Dendritic cell treated with granulocyte-macrophage colony-stimulating factor and Interleukin-4, amounts not matched to agents 40 ng/mL and 50 ng/mL, for 4 days (primary cell): Measurements from ENCODE around the gene ZBTB17.
A peak's percentile ranks its signal among the peaks of the same experiment; 100 is the strongest.

Source experiments
- H3K27ac Mint-ChIP-seq: one replicate; pipeline ENCODE4 v1.8.0; 2022; ENCODE audit warnings: mild to moderate bottlenecking, mixed read lengths
- H3K27me3 Mint-ChIP-seq: one replicate; pipeline ENCODE4 v1.8.0; 2022; ENCODE audit warnings: mild to moderate bottlenecking, mixed read lengths
- H3K36me3 Mint-ChIP-seq: one replicate; pipeline ENCODE4 v1.8.0; 2022; ENCODE audit warnings: low read depth, mixed read lengths
- H3K4me1 Mint-ChIP-seq: one replicate; pipeline ENCODE4 v1.8.0; 2022; ENCODE audit warnings: low read depth, mixed read lengths
- H3K4me3 Mint-ChIP-seq: one replicate; pipeline ENCODE4 v1.8.0; 2022; ENCODE audit warnings: mild to moderate bottlenecking, moderate library complexity, mixed read lengths
- H3K9me3 Mint-ChIP-seq: one replicate; pipeline ENCODE4 v1.8.0; 2022; ENCODE audit warnings: mixed read lengths
- intact Hi-C: fragments of 100-400 bp; cut with micrococcal nuclease; formaldehyde crosslinking; loops from one replicate; pipeline ENCODE4 v1.15.0; 2022

Gene ZBTB17

DNA sequence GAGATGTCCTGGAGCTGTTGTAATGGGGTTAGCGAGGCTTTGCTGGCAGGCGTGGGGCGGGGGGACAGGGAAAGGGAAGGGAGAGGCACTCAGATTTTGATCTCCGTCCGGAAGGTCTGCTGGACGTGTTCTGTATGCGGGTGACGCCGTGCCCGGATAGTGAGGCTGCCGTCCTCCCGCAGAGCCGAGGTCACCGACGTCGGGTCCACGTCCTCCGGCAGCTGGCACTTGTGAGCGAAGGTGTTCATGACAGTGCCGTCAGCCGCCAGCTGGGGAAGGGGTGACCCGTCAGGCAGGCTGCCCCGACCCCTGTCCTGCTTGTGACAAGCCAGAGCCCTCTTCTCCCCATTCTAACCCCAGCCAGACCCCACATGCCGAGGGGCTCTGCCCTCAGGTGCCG is 39.6 kb upstream of the ZBTB17 start:
- H3K9me3 Mint-ChIP-seq = no peaks in the 10 kb centered on the region

DNA sequence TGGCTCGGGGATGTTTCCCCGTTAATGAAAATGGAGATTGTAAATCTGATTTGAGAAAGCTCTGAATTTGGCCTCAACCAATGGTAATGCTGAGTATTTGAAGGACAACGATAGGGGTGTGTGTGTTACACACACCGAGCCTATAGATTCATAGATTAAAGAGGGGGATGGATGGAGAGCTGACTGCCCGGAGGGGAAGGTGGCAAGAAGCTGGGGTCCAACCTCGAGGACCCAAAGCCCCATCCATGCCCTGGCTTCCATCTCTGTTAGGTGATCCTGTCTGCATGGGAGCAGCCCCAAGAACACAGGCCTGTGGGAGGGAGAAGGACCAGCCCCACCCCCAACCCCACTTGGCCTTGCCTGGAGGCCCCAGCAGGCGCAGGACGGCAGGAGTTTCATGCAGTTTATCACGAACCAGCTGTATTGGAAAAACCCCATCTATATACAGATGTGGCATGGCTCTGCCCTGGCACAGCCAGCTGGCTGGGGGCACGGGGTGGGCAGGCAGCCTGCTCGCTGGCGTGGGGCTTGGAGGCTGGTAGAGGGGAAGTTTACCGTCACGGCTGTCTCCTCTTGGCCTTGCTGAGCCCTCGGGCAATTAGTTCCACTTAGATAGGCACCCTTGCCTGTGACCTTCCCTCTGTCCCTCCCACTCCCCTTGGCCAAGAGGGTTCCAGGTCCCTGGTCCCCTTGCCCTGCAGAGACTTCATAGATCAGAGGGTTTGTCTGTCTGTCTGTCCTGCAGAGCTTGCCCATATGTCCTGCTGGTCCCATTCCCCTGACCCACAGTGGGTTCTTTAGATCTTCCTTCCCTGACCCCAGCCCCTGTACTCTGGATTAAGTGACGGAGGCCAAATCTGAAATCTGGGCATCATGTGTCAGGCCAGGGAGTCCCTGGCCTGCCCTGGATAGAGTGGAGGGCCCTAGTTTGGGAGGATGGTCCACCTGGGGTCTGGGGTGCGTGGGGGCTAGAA is 38.9 kb upstream of the ZBTB17 start:
- Mint-ChIP-seq H3K9me3 (no peaks in the 10 kb centered on the region), H3K27ac (no peak overlapping the region), H3K27me3 (peaks cover 44% of the 10 kb centered on the region), H3K4me3 (no peak overlapping the region), H3K36me3 (no peaks in the 10 kb centered on the region), H3K4me1 (peaks cover 28% of the 10 kb centered on the region)
- intact Hi-C loops = no loop called here

More for the DNA sequence above, 39.6 kb upstream of the ZBTB17 start:
- Mint-ChIP-seq H3K4me3 (no peak overlapping the region), H3K36me3 (no peaks in the 10 kb centered on the region), H3K27me3 (peaks cover 48% of the 10 kb centered on the region), H3K4me1 (peaks cover 28% of the 10 kb centered on the region), H3K27ac (no peak overlapping the region)
- intact Hi-C loops = no loop called here

DNA sequence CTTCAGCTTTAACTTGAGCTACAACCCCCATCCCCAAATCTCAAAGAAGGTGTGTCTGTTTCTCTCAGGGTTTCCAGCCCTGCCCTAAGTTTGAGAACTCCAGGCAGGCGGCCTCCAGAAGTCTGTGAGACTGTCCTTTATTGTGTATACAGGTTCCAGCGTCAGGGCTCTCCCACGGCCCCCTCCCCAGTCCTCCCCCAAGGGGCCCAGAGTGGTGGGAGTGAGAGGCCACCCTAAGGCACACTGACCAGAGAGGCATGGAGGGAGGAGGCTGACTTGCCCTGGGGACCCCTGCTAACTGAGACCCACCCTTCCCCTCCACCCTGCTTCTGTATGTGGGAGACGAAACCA is 38.0 kb upstream of the ZBTB17 start:
- Mint-ChIP-seq H3K36me3 (no peaks in the 10 kb centered on the region), H3K9me3 (no peaks in the 10 kb centered on the region), H3K4me3 (no peak overlapping the region), H3K4me1 (peaks cover 28% of the 10 kb centered on the region), H3K27ac (no peak overlapping the region), H3K27me3 (peaks cover 40% of the 10 kb centered on the region)
- intact Hi-C loops = no loop called here

DNA sequence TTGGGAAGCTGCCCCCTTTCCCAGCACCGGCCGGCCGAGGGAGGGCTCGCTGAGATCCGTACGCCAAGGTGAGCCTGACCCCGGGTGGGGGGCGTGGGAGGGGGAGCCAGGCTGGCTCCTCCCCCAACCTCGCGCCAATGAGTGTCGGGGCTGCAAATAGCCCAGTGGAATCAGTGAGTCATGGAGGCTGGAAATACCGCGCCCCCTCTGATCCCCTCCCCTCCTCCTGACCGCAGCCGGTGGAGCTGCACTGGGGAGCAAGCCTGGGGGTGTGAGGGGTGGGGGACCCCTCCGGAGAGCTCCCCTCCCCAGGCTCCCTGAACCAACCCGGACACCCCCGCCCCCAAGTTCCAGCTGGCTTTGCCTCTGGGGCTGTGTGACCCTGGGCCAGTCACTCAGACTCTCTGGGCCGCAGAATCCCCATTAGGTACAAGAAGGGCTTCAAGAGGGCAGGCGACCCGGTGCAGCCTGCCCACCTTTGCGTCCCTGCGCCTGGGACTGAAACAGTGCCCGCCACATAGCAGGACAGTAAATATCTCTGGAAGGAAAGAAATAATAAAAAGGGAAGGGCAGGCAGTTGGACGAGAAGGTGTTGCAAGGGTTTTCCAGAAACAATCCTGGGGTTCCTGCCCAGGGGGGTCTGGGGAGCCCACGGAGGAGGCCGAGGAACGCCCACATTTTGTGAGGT is 37.5 kb upstream of the ZBTB17 start:
- no peaks in the 10 kb centered on the region for H3K36me3 Mint-ChIP-seq
- H3K9me3 Mint-ChIP-seq = no peaks in the 10 kb centered on the region
- H3K4me3 Mint-ChIP-seq = peak overlapping the region; percentile 43
- H3K4me1 Mint-ChIP-seq = peaks cover 26% of the 10 kb centered on the region
- intact Hi-C loops = no loop called here
- peaks cover 37% of the 10 kb centered on the region for H3K27me3 Mint-ChIP-seq
- no peak overlapping the region for H3K27ac Mint-ChIP-seq

DNA sequence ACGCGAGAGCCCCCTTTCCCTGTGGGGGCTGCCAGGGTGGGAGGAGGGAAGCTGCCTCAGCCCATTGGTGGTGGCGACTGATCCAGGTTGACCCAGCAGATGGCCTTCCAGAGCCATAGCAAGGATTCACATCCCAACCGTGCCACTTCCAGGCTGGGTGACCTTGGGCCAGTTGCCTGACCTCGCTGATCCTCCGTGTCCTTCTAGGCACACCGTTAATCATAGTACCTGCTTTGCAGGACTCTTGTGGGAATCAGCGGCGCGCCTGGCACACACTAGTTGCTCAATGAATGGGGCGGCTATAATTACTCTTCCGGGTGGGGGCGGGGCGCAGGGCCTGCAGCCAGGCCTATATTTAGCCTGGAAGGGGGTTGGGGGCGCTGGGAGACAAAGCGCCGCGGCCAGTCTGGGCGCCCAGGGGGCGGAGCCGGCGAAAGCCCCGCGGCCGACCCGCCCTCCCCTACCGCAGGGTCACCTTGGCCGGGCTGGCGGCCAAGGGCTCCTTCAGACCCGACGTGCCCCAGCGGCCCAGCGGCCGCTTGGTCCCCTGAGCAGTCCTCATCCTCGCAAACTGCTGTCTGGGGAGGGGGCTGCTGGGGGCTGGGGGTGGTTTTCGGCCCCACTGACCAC is 36.8 kb upstream of the ZBTB17 start:
- no peak overlapping the region for H3K27ac Mint-ChIP-seq
- H3K9me3 Mint-ChIP-seq = no peaks in the 10 kb centered on the region
- H3K27me3 Mint-ChIP-seq = peaks cover 32% of the 10 kb centered on the region
- H3K36me3 Mint-ChIP-seq = no peaks in the 10 kb centered on the region
- intact Hi-C loops = no loop called here
- H3K4me3 Mint-ChIP-seq = peak overlapping the region; percentile 43
- peaks cover 19% of the 10 kb centered on the region for H3K4me1 Mint-ChIP-seq

DNA sequence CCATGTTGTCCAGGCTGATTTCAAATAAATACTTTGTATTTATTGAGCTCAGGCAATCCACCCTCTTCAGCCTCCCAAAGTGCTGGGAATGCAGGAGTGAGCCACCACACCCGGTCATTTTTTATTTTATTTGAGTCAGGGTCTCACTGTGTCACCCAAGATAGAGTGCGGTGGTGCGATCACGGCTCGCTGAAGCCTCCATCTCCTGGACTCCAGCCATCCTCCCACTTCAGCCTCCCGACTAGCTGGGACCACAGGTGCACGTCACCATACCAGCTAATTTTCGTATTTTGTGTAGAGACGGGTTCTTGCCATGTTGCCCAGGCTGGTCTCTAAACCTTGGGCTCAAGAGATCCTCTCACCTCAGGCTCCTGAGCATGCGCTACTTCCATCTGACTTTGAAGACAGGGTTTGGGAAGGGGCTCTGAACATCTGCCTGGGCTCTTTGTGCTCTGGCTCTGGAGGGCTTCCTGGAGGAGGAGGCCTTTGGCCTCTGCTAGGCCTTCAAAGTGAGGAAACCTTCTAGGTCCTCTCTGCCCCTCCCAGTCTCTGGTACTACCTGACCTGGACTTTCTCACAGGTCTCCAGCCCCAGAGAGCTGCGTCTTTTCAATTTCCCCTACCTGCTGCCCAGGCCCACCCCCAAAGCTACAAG is 36.2 kb upstream of the ZBTB17 start:
- Mint-ChIP-seq H3K36me3 (no peaks in the 10 kb centered on the region), H3K4me3 (peak overlapping the region; percentile 43), H3K27ac (no peak overlapping the region), H3K27me3 (peaks cover 31% of the 10 kb centered on the region), H3K9me3 (no peaks in the 10 kb centered on the region), H3K4me1 (peaks cover 16% of the 10 kb centered on the region)
- intact Hi-C loops = no loop called here

DNA sequence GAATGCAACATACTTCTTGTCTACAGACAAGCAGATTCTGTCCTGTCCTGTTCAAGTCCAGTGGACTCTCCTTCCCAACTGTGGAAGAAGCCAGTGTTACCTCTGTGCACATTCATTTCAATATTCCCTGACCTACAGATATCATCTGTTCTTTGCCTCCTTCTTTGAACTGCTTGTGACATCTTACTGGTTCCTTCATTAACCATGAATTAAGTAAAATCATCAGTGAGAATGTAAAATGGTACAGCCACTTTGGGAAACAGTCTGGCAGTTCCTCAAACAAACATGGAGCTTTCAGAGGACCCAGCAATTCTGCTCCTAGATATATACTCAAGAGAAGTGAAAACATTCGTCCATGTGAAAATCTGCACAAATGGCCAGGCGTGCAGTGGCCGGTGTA is 34.9 kb upstream of the ZBTB17 start:
- Mint-ChIP-seq H3K9me3 (no peaks in the 10 kb centered on the region), H3K27ac (no peak overlapping the region), H3K36me3 (no peaks in the 10 kb centered on the region), H3K27me3 (peaks cover 29% of the 10 kb centered on the region), H3K4me1 (peaks cover 16% of the 10 kb centered on the region), H3K4me3 (no peak overlapping the region)
- intact Hi-C loops = no loop called here

DNA sequence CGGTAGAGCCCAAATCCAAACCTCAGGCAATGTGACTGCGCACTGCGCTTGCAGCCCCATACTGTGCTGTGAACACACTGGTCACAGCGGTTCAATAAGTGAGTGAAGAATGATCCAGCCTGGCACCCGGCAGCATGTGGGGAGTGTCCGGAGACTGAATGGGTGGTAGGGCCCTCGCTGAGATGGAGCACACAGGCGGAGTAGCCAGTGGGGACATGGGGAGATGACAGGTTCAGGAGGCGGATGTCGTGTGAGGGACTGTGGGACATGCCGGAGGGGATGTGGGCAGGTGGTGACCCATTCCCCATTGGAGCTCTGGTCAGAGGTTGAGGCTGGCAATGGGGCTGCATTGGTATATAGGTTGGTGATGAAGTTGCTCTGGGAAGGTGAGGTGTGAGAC is 33.8 kb upstream of the ZBTB17 start:
- Mint-ChIP-seq H3K9me3 (no peaks in the 10 kb centered on the region), H3K4me3 (no peak overlapping the region), H3K27me3 (peaks cover 20% of the 10 kb centered on the region), H3K4me1 (peaks cover 11% of the 10 kb centered on the region), H3K27ac (no peak overlapping the region), H3K36me3 (no peaks in the 10 kb centered on the region)
- intact Hi-C loops = loop anchor here (1.0 kb wide), 2 partner anchors 23 to 47 kb away; no protein-coding TSS in a partner anchor

DNA sequence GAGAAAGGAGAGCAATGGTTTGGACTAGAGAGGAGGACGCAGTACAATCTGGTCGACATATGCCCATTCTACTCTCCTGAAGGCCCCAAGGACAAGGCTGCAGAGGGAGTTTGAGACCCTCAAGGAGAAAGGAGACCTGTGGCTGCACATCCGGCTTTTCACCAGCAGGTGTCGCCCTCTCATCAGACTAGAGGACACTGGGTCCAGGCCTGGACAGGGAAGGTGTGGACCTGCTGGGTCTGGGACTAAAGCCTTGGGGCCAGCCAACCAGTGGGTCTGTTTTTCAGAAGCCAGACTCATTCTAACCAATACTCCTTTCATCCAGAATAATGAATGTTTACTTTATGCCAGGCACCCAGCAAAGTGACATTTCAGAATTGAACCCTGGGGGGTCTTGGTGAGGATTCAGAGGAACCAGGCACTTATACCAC is 33.1 kb upstream of the ZBTB17 start:
- no peak overlapping the region for H3K4me3 Mint-ChIP-seq
- intact Hi-C loops = loop anchor here (1.0 kb wide), 2 partner anchors 23 to 47 kb away; no protein-coding TSS in a partner anchor
- H3K36me3 Mint-ChIP-seq = no peaks in the 10 kb centered on the region
- H3K27me3 Mint-ChIP-seq = peaks cover 14% of the 10 kb centered on the region
- H3K27ac Mint-ChIP-seq = no peak overlapping the region
- H3K4me1 Mint-ChIP-seq = peaks cover 5% of the 10 kb centered on the region
- no peaks in the 10 kb centered on the region for H3K9me3 Mint-ChIP-seq

DNA sequence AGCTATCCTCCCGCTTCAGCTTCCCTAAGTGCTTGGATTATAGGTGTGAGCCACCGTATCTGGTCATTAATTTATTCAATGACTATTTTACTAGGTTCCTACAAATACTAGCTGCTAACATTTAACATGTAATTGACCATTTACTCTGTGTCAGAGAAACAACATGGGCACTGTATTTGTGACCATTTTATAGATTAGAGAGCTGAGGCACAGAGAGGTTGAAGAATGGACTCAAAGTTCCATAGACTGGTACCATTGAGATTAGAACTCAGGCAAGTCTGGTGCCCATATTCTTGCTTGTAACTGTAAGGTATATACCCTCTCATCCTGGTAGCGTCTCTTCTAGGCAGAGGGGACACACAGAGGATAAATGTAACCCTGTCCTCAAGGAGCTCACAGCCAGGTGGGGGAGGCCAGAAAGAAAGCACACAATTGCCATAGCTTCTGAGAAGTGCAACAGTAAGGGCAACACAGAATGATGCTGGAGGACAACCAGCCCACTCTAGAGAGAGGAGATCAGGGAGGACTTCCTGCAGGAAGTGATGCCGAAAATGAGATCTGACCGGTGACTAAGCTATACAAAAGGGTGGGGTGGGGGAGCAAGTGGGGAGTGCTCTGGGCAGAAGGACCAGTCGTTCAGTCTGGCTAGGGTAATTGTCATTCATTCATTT is 31.9 kb upstream of the ZBTB17 start:
- H3K27ac Mint-ChIP-seq = no peak overlapping the region
- H3K9me3 Mint-ChIP-seq = no peaks in the 10 kb centered on the region
- intact Hi-C loops = no loop called here
- no peaks in the 10 kb centered on the region for H3K36me3 Mint-ChIP-seq
- H3K4me3 Mint-ChIP-seq = no peak overlapping the region
- H3K4me1 Mint-ChIP-seq = peaks cover 5% of the 10 kb centered on the region
- H3K27me3 Mint-ChIP-seq = peaks cover 7% of the 10 kb centered on the region

DNA sequence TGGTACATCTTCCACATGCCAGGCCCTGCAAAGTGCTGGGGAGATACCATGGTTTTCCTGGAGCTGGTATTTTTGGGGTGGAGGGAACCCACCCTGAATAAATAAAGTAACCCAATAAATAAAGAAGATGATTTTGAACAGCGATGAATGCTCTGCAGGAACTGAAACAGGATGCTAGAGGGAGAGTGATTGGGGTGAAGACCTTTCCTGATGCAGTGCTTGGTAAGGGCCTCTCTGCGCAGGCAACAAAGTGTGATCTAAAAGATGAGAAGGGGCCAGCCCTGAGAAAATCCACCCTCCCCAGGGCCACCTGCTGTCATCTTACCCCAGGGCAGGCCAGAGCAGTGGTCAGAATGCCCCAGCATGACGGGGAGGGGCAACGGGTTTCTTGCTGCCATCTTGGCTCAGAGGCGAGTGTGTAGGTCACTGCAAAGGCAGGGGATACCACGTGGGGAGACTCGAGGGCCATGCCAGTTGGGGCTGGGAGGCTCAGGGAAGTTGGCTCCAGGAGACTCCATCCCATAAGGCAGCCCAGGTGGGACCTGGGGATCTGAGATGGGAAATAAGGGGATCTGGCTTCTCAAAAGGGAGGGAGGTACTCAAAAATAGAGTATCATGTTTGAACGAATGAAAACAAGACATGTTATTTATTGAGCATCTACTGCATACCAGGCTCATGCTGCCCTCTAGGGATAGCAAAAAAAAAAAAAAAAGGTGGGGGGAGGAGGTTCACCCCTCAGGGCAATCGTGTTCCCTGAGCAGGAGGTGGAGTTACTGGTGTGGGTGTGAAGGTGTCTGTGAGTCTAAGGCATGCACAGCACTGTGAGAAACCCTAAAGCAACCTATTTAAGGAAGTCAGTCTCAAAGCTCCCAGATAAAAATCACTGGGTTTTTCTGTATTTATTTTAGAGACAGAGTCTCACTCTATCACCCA is 30.9 kb upstream of the ZBTB17 start:
- no peaks in the 10 kb centered on the region for H3K36me3 Mint-ChIP-seq
- no peak overlapping the region for H3K27ac Mint-ChIP-seq
- no peak overlapping the region for H3K4me3 Mint-ChIP-seq
- intact Hi-C loops = no loop called here
- no peaks in the 10 kb centered on the region for H3K9me3 Mint-ChIP-seq
- peaks cover 2% of the 10 kb centered on the region for H3K27me3 Mint-ChIP-seq
- no peaks in the 10 kb centered on the region for H3K4me1 Mint-ChIP-seq

DNA sequence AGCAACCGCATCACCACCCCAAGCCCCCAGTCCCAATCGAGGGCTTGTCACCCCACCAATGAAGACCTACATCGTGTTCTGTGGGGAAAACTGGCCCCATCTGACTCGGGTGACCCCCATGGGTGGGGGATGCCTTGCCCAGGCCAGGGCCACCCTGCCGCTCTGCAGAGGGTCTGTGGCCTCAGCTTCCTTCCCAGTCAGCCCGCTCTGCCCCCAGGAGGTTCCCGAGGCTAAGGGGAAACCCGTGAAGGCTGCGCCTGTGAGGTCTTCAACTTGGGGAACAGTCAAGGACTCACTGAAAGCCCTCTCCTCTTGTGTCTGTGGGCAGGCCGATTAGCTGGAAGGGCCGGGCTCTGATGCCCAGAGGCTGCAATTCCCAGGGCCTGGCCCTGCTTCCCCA is 30.1 kb upstream of the ZBTB17 start:
- Mint-ChIP-seq H3K36me3 (no peaks in the 10 kb centered on the region), H3K27me3 (peaks cover 3% of the 10 kb centered on the region), H3K4me1 (no peaks in the 10 kb centered on the region), H3K4me3 (no peak overlapping the region), H3K9me3 (no peaks in the 10 kb centered on the region), H3K27ac (no peak overlapping the region)
- intact Hi-C loops = no loop called here
